SW480 (cell line): ENCODE measurements around the gene LRRFIP2.
"Not testable (repeated sequence)": the region's sequence is repeated elsewhere in the genome, so short reads cannot be mapped to it uniquely, and the experiment has no call there.

ENCODE experiments used
- DNase-seq: peaks from one replicate; pipeline ENCODE4 v3.0.0-alpha.2; 2016; ENCODE audit warnings: low spot score

The LRRFIP2 gene, protein sequence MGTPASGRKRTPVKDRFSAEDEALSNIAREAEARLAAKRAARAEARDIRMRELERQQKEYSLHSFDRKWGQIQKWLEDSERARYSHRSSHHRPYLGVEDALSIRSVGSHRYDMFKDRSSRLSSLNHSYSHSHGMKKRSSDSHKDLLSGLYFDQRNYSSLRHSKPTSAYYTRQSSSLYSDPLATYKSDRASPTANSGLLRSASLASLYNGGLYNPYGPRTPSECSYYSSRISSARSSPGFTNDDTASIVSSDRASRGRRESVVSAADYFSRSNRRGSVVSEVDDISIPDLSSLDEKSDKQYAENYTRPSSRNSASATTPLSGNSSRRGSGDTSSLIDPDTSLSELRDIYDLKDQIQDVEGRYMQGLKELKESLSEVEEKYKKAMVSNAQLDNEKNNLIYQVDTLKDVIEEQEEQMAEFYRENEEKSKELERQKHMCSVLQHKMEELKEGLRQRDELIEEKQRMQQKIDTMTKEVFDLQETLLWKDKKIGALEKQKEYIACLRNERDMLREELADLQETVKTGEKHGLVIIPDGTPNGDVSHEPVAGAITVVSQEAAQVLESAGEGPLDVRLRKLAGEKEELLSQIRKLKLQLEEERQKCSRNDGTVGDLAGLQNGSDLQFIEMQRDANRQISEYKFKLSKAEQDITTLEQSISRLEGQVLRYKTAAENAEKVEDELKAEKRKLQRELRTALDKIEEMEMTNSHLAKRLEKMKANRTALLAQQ

GRCh38 chr3:37174532-37175126, at the start of gene LRRFIP2:
Gene LRRFIP2, minus strand, starts transcription at chr3:37174582. Its CDS starts 25,599 bp downstream, at chr3:37148983.
- peak; percentile 24 for DNase-seq

DNA sequence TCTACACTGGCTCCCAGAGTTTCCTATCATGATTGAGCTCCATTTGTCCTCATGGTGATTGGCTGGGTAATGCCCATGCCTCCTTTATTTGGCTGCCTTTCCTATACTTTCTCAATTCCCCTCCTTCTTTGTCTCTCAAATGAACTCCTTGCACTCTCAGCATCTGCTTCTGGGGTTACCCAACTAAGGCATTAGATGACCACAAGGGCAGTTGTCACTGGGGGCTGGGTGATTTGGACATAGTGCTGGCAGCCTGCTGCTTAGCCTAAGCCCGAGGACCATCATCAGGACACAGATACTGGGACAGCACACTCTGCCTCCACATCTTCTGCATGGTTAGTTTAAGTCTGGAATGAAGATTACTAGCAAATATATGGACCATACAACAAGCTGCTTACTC, 49.2 kb upstream of the LRRFIP2 start:
- DNase-seq = no peak

- DNase-seq = no peak
Observed at GRCh38 chr3:37223141-37223558, 48.8 kb upstream of the LRRFIP2 start.

DNA sequence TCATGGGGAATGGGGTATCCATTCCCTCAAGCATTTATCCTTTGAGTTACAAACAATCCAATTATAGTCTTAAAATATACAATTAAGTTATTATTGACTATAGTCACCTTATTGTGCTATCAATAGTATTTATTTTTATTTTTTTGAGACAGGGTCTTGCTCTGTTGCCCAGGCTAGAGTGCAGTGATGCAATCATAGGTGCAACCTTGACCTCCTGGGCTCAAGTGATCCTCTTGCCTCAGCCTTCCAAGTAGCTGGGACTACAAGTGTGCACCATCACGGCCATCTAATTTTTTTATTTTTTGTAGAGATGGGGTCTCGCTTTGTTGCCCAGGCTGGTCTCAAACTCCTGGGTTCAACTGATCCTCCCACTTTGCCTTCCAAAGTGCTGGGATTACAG, 48.2 kb upstream of the LRRFIP2 start:
- DNase-seq = not testable (repeated sequence)

- peak; percentile 82 for DNase-seq
Observed at GRCh38 chr3:37221407-37221806, 47.0 kb upstream of the LRRFIP2 start.

DNA sequence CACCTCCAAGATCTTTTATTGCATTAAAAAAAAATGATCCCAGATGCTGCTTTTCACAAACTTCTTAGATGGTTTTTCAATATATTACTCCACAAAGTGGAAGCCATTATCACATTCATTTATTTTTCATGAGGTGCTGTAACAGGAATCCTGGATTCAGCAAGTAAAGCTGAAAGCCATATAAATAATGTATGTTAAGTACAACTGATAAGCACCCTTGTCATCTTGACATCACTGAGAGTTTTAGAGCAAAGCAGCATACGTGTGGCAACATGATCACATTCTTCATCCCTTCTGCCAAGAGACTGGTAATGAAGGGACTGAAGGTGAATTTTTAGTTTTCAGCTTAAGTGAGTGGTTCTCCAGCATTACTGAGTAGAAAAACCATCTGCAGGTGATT, 44.9 kb upstream of the LRRFIP2 start:
- no peak for DNase-seq

GRCh38 chr3:37218206-37218605, 43.8 kb upstream of the LRRFIP2 start:
- DNase-seq = no peak

GRCh38 chr3:37217098-37217849, 42.9 kb upstream of the LRRFIP2 start:
- no peak for DNase-seq

DNA sequence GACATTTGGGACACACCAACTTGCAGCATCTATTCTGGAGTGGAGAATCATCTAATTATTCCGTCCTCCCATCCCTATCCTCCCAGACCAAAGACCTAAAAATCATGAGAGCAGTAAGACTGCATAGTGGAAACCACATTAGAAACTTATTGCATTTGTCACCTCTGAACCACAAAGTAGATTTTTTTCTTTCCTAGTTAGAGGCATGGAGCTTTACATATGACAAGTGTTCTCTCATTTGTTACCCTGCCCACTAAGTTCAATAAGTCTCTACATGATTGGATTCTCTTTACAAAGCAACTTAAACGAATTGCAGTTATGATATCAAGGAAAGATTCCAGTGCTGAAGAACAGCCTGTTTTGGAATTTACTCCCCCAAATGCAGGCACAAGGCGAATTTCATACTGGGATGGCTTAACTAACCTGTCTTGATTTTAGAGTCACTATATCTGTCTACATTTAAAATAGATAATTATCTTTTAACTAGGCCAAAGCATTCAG, 42.3 kb upstream of the LRRFIP2 start:
- DNase-seq = no peak

DNA sequence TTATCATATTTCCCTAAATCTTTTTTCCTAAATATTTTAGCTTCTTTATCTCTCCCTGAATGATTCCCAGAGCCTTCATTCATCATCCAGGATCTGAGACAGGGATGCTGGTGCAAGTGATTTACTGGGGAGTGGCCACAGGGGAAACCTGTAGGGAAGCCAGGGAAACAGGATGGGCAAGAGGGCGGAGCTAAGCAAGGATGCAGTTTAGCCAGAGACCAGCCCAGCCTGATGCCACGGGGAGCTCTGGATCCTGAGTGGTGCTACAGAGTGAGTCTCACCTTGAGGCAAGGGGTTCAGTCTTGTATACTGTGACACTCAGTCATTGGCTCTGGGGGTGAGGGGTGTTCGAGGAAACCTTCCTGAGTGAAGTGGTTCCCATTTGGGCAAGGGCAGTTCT, 39.7 kb upstream of the LRRFIP2 start:
- no peak for DNase-seq

DNA sequence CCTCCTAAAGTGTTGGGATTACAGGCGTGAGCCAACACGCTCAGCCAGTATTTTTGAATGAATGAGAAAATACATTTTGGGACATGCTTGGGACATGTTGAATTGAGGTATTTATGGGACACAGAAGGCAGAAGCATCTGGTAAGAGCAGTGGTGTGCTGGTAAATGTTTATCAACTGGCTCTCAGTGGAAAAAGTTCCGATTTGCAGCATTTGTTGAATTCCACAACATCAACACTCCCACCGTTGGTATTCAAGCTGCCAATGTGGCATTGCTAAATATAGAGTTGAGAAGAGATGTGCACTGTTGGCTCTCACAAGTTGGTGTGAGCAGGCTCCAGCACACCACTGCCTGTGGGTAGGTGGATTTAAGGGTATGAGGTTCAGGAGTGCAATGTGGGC, 35.8 kb upstream of the LRRFIP2 start:
- no peak for DNase-seq

DNA sequence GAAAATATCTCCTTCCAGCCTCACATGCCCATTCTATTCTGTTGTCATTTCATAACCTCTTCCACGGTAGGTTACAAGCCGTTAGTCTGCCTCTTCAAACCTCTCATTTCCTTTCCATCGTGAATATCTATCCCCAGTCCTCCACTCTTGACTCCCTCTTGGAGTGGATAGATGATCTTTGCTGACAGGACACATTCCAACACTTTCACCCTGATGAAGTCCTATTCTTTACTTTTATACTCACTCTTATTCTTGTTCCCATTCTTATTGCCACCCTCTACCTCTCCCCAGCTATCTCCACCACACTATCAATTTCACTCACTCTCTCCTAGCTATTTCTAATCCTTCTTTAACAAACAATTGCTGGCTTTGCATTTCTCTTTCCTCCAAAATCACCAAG, 34.2 kb upstream of the LRRFIP2 start:
- not testable (repeated sequence) for DNase-seq

DNA sequence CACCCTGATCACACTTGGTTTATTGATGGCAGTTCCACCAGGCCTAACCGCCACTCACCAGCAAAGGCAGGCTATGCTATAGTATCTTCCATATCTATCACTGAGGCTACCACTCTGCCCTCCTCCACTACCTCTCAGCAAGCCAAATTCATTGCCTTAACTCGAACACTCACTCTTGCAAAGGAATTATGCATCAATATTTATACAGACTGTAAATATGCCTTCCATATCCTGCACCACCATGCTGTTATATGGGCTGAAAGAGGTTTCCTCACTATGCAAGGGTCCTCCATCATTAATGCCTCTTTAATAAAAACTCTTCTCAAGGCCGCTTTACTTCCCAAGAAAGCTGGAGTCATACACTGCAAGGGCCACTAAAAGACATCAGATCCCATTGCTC, 33.6 kb upstream of the LRRFIP2 start:
- not testable (repeated sequence) for DNase-seq

- peak; percentile 47 for DNase-seq
Observed at GRCh38 chr3:37206041-37206440, 31.7 kb upstream of the LRRFIP2 start.

DNA sequence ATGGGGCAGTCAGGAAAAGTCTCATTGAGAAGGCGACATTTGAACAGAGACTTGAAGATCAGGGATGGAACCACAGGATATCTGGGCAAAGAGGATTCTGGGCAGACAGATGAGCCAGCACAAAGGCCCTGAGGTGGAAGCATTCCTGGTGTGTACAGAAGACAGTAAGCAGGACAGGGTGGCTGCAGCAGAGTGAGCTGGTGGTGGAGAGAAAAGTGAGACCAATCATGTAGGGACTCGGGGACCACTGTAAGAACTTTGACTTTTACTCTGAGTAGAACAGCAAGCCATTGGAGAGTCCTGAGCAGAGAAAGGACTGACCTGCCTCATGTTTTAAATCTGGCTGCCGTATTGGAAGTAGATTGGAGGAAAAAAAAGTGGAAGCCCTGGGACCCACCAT, 29.9 kb upstream of the LRRFIP2 start:
- no peak for DNase-seq

- DNase-seq = no peak
Observed at GRCh38 chr3:37202035-37202434, 27.7 kb upstream of the LRRFIP2 start.

DNA sequence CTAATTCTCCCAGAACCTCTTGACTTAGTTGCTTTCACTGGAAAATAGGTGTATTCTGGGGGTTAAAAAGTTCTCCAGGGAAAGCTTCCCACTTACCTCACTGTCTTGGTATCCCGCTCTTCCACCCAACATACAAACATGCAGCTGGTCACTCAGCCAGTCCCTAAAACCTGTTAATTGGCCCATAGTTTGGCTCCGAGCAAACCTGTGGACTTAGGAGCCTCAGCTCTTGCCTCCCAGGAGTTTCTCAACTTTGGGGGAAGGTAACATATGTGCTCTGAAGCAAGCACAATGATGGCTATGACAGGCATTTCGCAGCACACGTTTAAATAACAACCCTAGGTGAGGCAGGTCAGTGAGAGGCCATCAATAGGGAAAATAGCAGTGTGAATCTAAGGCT, 25.8 kb upstream of the LRRFIP2 start:
- DNase-seq = no peak

- DNase-seq = no peak
Observed at GRCh38 chr3:37198996-37199395, 24.6 kb upstream of the LRRFIP2 start.

- DNase-seq = no peak
Observed at GRCh38 chr3:37198547-37198946, 24.2 kb upstream of the LRRFIP2 start.

- no peak for DNase-seq
Observed at GRCh38 chr3:37197810-37198371, 23.5 kb upstream of the LRRFIP2 start.

DNA sequence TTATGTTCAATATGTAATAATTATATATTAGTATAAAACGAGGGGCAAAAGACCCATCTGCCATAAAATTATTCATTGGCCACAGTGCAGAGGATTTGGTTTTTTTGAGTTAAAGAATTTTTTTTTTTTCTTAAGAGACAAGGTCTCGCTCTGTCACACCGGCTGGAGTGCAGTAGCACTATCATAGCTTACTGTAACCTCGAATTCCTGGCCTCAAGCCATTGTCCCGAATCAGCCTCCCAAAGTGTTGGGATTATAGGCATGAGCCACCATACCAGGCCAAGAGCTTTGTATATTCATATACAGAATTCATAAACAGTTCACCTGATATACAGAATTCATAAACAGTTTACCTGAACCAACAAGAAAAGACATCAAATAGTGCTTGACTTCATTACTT, 20.2 kb upstream of the LRRFIP2 start:
- no peak for DNase-seq

DNA sequence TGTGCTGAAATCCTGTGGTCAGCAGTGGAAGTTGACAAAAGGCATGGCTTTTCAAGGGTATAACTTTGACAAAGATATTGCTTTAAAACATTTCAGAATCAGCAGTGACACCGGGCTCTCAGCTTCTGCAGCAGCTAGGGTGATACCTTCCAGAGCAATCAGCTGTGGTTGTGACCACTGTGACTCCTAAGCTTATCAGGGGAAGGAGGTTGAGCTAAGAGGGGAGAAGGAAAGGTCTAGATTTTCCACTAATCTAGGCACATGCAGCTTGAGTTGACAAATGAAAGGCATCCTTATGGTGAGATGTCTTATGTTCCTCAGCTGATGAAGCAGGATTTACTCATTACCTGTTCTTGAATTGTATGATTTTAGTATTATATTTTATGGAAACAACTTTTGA, 16.3 kb upstream of the LRRFIP2 start:
- DNase-seq = no peak
